SH-SY5Y (cell line): Measurements from ENCODE around the gene DMPK.

Experiments used
- GATA2 ChIP-seq: IDR thresholded peaks from 2 replicates; pipeline ENCODE4 v1.6.1; 2011; ENCODE audit warnings: mild to moderate bottlenecking, low read depth, low read length
- GATA3 ChIP-seq: IDR thresholded peaks from 2 replicates; pipeline ENCODE4 v1.6.1; 2011; ENCODE audit warnings: low read depth, mild to moderate bottlenecking, low read length, moderate library complexity

DNA sequence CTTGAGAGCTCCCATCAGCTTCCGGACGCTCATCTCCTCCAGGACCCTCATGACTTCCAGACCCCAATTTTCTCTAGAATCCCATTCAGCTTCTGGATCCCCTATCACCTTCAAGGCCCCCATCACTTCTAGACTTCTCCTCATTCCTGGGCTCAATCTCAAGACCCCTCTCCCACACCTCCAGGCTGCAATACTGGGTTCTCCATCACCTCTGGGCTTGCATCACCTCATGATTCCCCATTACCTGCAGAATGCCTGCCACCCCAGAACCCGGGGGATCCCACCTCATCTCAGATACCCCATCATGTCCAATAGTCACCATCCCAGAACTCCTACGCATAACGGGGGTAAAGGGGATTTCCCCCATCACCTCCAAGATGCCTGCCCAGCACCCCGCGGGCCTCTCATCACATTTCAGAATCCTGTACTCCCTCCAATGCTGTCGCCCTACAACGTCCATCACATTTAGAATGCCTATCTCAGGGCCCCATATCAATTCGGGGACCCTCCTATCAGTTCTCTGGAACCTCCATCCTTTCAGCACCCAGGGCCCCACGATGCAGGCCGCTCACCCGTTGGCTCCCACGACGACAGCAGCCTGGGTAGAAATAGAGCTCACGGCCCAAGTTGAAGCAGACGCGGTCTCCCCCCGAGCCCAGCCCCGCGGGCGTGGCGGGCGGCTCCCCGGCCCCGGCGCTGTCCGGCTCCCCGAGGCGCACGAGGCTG is 9.6 kb upstream of the DMPK start:
- TF ChIP-seq GATA2 (no peak), GATA3 (no peak)
